GM06990 (cell line): ENCODE data around the gene SLAMF8.
A peak's percentile ranks its signal among the peaks of the same experiment; 100 is the strongest.

Experiments used
- DNase-seq: peaks from one replicate; pipeline ENCODE4 v3.0.0-alpha.2; 2011; ENCODE audit not compliant: insufficient read length; ENCODE audit errors: extremely low read depth
- H3K27me3 ChIP-seq: replicated peaks from 2 replicates; pipeline ENCODE4 v1.6.0; 2011; ENCODE audit warnings: low read length; ENCODE audit not compliant: control insufficient read depth, insufficient read depth
- H3K36me3 ChIP-seq: 2 replicates; pipeline ENCODE4 v1.5.1; 2011; ENCODE audit warnings: low read length; ENCODE audit not compliant: control insufficient read depth, insufficient read depth
- H3K4me3 ChIP-seq: replicated peaks from 2 replicates; pipeline ENCODE4 v1.5.1; 2011; ENCODE audit warnings: low read depth, mild to moderate bottlenecking, control low read depth, low read length
- TF ChIP-seq, protein P1 (sequence below): IDR thresholded peaks from 2 replicates; pipeline ENCODE4 v1.5.1; 2011; ENCODE audit warnings: low read length, control low read depth, mild to moderate bottlenecking, inconsistent platforms; ENCODE audit not compliant: insufficient read depth, poor library complexity, severe bottlenecking

The SLAMF8 gene

DNA sequence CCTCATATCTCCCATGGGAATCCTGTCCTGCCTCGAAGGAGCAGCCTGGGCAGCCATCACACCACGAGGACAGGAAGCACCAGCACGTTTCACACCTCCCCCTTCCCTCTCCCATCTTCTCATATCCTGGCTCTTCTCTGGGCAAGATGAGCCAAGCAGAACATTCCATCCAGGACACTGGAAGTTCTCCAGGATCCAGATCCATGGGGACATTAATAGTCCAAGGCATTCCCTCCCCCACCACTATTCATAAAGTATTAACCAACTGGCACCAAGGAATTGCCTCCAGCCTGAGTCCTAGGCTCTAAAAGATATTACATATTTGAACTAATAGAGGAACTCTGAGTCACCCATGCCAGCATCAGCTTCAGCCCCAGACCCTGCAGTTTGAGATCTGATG is 8.7 kb downstream of the SLAMF8 start:
- no peaks in the 10 kb centered on the region for H3K27me3 ChIP-seq
- H3K36me3 ChIP-seq = no peaks in the 10 kb centered on the region
- no peak overlapping the region for H3K4me3 ChIP-seq
- DNase-seq = no peak
- TF ChIP-seq, protein P1, sequence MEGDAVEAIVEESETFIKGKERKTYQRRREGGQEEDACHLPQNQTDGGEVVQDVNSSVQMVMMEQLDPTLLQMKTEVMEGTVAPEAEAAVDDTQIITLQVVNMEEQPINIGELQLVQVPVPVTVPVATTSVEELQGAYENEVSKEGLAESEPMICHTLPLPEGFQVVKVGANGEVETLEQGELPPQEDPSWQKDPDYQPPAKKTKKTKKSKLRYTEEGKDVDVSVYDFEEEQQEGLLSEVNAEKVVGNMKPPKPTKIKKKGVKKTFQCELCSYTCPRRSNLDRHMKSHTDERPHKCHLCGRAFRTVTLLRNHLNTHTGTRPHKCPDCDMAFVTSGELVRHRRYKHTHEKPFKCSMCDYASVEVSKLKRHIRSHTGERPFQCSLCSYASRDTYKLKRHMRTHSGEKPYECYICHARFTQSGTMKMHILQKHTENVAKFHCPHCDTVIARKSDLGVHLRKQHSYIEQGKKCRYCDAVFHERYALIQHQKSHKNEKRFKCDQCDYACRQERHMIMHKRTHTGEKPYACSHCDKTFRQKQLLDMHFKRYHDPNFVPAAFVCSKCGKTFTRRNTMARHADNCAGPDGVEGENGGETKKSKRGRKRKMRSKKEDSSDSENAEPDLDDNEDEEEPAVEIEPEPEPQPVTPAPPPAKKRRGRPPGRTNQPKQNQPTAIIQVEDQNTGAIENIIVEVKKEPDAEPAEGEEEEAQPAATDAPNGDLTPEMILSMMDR = no peak

DNA sequence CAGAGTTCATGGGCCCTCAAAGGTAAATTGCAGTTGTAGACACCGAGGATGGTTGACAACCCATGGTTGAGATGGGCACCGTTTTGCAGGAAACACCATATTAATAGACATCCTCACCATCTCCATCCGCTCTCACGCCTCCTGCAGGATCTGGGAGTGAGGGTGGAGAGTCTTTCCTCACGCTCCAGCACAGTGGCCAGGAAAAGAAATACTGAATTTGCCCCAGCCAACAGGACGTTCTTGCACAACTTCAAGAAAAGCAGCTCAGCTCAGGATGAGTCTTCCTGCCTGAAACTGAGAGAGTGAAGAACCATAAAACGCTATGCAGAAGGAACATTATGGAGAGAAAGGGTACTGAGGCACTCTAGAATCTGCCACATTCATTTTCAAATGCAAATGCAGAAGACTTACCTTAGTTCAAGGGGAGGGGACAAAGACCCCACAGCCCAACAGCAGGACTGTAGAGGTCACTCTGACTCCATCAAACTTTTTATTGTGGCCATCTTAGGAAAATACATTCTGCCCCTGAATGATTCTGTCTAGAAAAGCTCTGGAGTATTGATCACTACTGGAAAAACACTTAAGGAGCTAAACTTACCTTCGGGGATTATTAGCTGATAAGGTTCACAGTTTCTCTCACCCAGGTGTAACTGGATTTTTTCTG is 9.3 kb downstream of the SLAMF8 start:
- DNase-seq = no peak
- Histone ChIP-seq H3K27me3 (no peaks in the 10 kb centered on the region), H3K4me3 (no peak overlapping the region), H3K36me3 (no peaks in the 10 kb centered on the region)
- TF ChIP-seq, protein P1 = peak; percentile 16

DNA sequence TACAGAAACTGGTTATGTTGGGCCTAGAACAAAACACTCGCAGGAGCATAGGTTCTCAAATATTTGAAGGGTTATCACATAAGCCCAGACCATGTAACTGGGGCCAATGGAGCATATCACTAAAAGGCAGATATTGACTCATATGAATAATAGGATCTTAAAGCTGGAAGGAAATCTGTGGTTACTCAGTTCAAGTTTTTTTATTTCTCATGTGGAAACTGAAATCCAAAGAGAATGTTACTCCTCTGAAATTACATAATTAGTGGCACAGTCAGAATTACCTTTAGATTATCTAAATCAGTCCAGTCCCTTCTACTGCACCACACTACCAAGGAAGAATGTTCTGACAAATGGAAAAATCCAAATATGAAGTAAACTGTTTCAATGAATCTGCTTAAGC is 12.0 kb downstream of the SLAMF8 start:
- TF ChIP-seq, protein P1 = no peak
- H3K27me3 ChIP-seq = no peaks in the 10 kb centered on the region

DNA sequence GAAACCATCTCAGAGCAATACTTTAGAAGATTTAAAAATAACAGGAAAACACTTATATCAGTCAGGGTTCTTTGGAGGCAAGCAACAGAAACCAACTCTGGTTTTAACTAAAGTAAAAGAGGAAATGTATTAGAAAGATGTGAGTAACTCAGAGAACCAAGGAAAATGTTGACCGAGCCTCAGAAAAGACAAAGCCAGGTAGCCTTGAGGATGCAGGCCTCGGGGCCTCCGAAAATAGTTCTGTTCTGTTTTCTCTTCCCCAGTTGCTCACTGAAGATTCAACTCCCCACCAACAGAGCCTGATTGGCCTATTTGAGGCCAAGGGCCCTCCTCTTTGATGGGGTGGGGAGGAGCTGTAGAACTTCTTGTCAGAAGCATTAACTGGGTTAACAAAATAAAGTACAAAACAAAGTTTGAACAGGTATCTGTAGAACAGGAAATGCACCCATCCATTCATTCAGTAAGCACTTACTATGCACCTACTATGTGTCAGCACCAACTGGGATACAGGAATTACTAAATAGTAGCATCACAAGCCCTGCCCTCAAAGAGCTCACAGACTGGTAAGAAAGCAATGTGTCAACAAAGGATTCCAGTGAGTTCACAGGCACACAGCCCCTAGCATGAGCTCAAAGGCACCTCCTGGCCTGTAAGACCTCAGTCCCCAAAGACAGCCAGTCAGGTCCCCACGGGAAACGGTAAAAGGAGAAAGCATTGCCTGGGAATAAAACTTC is 12.6 kb downstream of the SLAMF8 start:
- Histone ChIP-seq H3K36me3 (no peaks in the 10 kb centered on the region), H3K4me3 (no peak overlapping the region), H3K27me3 (no peaks in the 10 kb centered on the region)
- DNase-seq = peak; percentile 55
- TF ChIP-seq, protein P1 = no peak

More for the DNA sequence above, 12.0 kb downstream of the SLAMF8 start:
- DNase-seq = peak; percentile 44
- Histone ChIP-seq H3K4me3 (no peak overlapping the region), H3K36me3 (no peaks in the 10 kb centered on the region)

DNA sequence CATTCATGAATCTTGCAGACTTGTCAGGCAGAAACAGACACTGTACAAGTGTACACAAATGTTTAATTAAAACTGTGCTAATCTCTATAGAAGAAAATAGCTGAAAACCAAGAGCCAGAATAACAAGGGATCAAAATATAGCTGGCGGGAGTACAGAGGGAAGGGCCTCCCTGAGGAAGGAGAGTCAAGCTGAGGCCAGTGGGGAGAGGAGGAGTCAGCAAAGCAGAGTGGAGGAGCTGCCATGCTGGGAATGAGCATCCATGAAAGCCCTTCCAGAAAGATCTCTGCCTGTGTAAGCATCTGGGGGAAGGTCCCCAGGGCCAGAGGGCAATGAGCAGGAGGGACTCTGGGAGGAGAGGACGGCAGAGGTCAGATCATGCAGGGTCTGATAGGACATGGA is 15.1 kb downstream of the SLAMF8 start:
- Histone ChIP-seq H3K36me3 (no peaks in the 10 kb centered on the region), H3K27me3 (no peaks in the 10 kb centered on the region; the same call in 1 of the 2 replicates), H3K4me3 (no peak overlapping the region)
- DNase-seq = no peak
- TF ChIP-seq, protein P1 = no peak
